ENCODE results near the gene SPTLC1. TPM values are rescaled to one million over a fixed set of nuclear protein-coding genes. Genes with fewer than 3 reads are reported as not detected.

SPTLC1 gene
- total RNA-seq, 1 donor from 2014 or later: 45.9 TPM

DNA sequence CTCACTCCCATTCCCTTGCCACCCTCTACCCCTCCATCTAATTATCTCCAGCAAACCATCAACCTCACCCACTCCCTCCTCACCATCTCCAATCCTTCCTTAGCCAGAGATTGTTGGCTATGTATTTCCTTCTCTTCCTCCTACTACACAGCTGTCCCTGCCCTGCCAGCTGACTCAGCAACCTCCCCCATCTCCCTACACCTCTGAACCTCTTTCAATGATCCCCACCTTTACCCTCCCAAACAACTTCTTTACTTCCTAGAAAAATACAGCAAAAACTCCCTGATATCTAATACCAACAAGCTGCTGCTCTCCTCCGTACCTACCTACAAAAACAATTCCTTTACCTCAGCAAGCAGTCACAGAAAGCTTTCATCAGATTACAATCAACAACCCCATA, 37.3 kb downstream of the SPTLC1 start:
- no peak for DNase-seq
- Mint-ChIP-seq H3K4me3 (ENCODE audit: unreplicated experiment) (no peak overlapping the region), H3K4me1 (ENCODE audit: low read depth, unreplicated experiment) (no peaks in the 10 kb centered on the region), H3K27ac (ENCODE audit: unreplicated experiment) (no peak overlapping the region), H3K36me3 (ENCODE audit: unreplicated experiment) (no peaks in the 10 kb centered on the region), H3K27me3 (ENCODE audit: unreplicated experiment) (no peaks in the 10 kb centered on the region), H3K9me3 (ENCODE audit: unreplicated experiment) (no peaks in the 10 kb centered on the region)
- TF ChIP-seq, protein P1, sequence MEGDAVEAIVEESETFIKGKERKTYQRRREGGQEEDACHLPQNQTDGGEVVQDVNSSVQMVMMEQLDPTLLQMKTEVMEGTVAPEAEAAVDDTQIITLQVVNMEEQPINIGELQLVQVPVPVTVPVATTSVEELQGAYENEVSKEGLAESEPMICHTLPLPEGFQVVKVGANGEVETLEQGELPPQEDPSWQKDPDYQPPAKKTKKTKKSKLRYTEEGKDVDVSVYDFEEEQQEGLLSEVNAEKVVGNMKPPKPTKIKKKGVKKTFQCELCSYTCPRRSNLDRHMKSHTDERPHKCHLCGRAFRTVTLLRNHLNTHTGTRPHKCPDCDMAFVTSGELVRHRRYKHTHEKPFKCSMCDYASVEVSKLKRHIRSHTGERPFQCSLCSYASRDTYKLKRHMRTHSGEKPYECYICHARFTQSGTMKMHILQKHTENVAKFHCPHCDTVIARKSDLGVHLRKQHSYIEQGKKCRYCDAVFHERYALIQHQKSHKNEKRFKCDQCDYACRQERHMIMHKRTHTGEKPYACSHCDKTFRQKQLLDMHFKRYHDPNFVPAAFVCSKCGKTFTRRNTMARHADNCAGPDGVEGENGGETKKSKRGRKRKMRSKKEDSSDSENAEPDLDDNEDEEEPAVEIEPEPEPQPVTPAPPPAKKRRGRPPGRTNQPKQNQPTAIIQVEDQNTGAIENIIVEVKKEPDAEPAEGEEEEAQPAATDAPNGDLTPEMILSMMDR (IDR thresholded peaks at IDR 0.05; ENCODE audit: partially characterized antibody, unreplicated experiment): no peak

- Mint-ChIP-seq H3K36me3 (ENCODE audit: unreplicated experiment) (peaks cover 9% of the 10 kb centered on the region), H3K4me1 (ENCODE audit: low read depth, unreplicated experiment) (no peaks in the 10 kb centered on the region), H3K27ac (ENCODE audit: unreplicated experiment) (no peak overlapping the region)
Measured at GRCh38 chr9:92071634-92072033, 43.6 kb downstream of the SPTLC1 start.

DNA sequence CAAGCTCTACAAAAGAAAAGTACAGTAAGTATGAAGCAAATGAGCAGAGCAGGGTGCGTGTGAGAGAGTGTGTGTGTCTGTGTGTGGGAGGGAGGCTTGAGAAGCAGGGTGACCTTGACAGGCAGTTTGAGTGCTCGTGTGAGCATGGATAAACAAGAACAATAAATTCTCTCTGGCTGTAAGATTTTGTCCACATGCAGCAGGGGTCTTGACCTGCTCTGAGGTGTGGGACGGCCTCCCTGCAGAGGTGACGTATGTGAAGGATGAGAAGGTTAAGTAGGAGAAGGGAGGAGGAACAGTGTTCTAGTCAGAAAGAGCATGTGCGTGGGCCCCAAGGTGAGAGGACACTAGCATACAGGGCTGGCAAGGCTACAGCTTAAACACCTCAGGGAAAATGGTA, 49.0 kb downstream of the SPTLC1 start:
- H3K27me3 Mint-ChIP-seq (ENCODE audit: unreplicated experiment): no peaks in the 10 kb centered on the region
- no peak overlapping the region for H3K27ac Mint-ChIP-seq (ENCODE audit: unreplicated experiment)
- H3K36me3 Mint-ChIP-seq (ENCODE audit: unreplicated experiment): peaks cover 31% of the 10 kb centered on the region
- no peak for DNase-seq
- TF ChIP-seq, protein P1 (IDR thresholded peaks at IDR 0.05; ENCODE audit: partially characterized antibody, unreplicated experiment): no peak
- no peak overlapping the region for H3K4me3 Mint-ChIP-seq (ENCODE audit: unreplicated experiment)
- H3K9me3 Mint-ChIP-seq (ENCODE audit: unreplicated experiment): peaks cover 3% of the 10 kb centered on the region
- no peaks in the 10 kb centered on the region for H3K4me1 Mint-ChIP-seq (ENCODE audit: low read depth, unreplicated experiment)

More at GRCh38 chr9:92071634-92072033, 43.6 kb downstream of the SPTLC1 start:
- TF ChIP-seq, protein P1 (IDR thresholded peaks at IDR 0.05; ENCODE audit: partially characterized antibody, unreplicated experiment): no peak
- Mint-ChIP-seq H3K27me3 (ENCODE audit: unreplicated experiment) (no peaks in the 10 kb centered on the region), H3K9me3 (ENCODE audit: unreplicated experiment) (no peaks in the 10 kb centered on the region), H3K4me3 (ENCODE audit: unreplicated experiment) (no peak overlapping the region)
- DNase-seq: no peak

DNA sequence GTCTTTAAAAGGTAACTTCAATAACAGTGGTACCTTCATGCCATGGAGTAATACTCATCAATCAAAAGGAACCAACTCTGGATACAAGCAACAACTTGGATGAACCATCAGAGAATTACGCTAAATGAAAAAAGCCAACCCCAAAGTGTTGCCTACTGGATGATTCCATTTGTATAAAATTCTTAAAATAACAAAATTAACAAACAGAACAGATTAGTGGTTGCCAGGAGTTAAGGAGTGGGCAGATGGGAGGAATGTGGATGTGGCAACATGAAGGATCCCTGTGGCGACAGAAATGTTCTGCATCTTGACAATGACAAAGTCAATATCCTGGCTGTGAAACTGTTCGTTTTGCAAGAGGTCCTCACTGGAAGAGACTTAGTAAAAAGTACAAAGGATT, 50.5 kb downstream of the SPTLC1 start:
- H3K9me3 Mint-ChIP-seq (ENCODE audit: unreplicated experiment): peaks cover 3% of the 10 kb centered on the region
- no peaks in the 10 kb centered on the region for H3K27me3 Mint-ChIP-seq (ENCODE audit: unreplicated experiment)
- TF ChIP-seq, protein P1 (IDR thresholded peaks at IDR 0.05; ENCODE audit: partially characterized antibody, unreplicated experiment): no peak
- H3K27ac Mint-ChIP-seq (ENCODE audit: unreplicated experiment): no peak overlapping the region
- H3K36me3 Mint-ChIP-seq (ENCODE audit: unreplicated experiment): peaks cover 41% of the 10 kb centered on the region
- no peaks in the 10 kb centered on the region for H3K4me1 Mint-ChIP-seq (ENCODE audit: low read depth, unreplicated experiment)
- no peak overlapping the region for H3K4me3 Mint-ChIP-seq (ENCODE audit: unreplicated experiment)
- DNase-seq: no peak

DNA sequence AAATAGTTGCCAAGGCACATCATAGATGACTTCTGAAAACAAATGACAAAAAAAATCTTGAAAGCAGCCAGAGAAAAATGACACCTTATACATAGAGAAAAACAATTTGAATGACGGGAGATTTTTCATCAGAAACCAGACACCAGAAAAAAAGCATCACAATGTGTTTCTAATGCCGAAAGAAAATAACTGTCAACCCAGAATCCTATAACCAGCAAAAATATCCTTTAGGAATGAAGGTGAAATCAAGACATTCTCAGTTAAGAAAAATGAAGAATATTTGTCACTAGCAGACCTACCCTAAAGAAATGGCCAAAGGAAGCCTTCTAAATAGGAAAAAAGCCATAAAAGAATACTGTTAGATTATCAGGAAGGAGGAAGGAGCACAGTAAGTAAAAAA, 54.0 kb downstream of the SPTLC1 start:
- no peak for DNase-seq
- peaks cover 39% of the 10 kb centered on the region for H3K36me3 Mint-ChIP-seq (ENCODE audit: unreplicated experiment)

More for the DNA sequence above, 54.0 kb downstream of the SPTLC1 start:
- peaks cover 6% of the 10 kb centered on the region for H3K9me3 Mint-ChIP-seq (ENCODE audit: unreplicated experiment)
- H3K27me3 Mint-ChIP-seq (ENCODE audit: unreplicated experiment): no peaks in the 10 kb centered on the region
- H3K27ac Mint-ChIP-seq (ENCODE audit: unreplicated experiment): no peak overlapping the region
- H3K4me1 Mint-ChIP-seq (ENCODE audit: low read depth, unreplicated experiment): peaks cover 3% of the 10 kb centered on the region
- H3K4me3 Mint-ChIP-seq (ENCODE audit: unreplicated experiment): no peak overlapping the region
- TF ChIP-seq, protein P1 (IDR thresholded peaks at IDR 0.05; ENCODE audit: partially characterized antibody, unreplicated experiment): no peak
